A673 (cell line): ENCODE measurements around the gene GSE1.

Experiments
- EZH2 ChIP-seq: fragments of 200-600 bp; sonication (generic); IDR thresholded peaks from 2 replicates; pipeline ENCODE4 v1.6.1; 2017; ENCODE audit warnings: borderline replicate concordance, low read depth, mild to moderate bottlenecking, mixed read lengths, antibody characterized with exemption, low read length; ENCODE audit not compliant: poor library complexity, severe bottlenecking
- TF ChIP-seq, protein P1 (sequence below): fragments of 300-800, 200-600 bp; sonication (generic); conservative IDR thresholded peaks from 2 replicates; pipeline ENCODE4 v1.5.1; 2017; ENCODE audit warnings: low read depth, mild to moderate bottlenecking, antibody characterized with exemption, low read length, moderate library complexity, mixed read lengths

DNA sequence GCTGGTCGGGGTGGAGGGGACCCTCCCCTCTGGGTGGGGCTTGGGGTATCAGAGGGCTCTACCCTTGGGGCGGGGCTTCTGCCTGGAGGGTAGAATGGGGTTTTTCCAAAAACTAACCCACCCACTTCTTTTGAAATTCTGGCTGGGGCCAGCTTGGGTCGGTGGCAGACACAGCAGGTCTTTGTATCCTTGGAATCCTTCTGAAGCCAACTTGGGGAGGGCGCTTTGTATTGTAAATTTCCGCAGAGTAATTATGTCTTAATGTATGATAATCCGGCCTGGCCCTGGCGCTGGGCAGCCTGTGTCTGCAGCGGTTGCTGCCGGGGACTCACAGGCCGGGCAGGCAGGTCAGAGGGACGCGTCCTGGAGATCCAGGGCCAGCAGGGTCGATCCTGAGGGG lies 33.9 kb upstream of the GSE1 start:
- TF ChIP-seq, protein P1, sequence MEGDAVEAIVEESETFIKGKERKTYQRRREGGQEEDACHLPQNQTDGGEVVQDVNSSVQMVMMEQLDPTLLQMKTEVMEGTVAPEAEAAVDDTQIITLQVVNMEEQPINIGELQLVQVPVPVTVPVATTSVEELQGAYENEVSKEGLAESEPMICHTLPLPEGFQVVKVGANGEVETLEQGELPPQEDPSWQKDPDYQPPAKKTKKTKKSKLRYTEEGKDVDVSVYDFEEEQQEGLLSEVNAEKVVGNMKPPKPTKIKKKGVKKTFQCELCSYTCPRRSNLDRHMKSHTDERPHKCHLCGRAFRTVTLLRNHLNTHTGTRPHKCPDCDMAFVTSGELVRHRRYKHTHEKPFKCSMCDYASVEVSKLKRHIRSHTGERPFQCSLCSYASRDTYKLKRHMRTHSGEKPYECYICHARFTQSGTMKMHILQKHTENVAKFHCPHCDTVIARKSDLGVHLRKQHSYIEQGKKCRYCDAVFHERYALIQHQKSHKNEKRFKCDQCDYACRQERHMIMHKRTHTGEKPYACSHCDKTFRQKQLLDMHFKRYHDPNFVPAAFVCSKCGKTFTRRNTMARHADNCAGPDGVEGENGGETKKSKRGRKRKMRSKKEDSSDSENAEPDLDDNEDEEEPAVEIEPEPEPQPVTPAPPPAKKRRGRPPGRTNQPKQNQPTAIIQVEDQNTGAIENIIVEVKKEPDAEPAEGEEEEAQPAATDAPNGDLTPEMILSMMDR = no peak
- no peak for TF ChIP-seq EZH2
